SW480 (cell line): ENCODE data around the gene UST.
"Not testable (repeated sequence)": the region's sequence is repeated elsewhere in the genome, so short reads cannot be mapped to it uniquely, and the experiment has no call there.

Experiments used
- DNase-seq: peaks from one replicate; pipeline ENCODE4 v3.0.0-alpha.2; 2016; ENCODE audit warnings: low spot score

The UST gene

DNA sequence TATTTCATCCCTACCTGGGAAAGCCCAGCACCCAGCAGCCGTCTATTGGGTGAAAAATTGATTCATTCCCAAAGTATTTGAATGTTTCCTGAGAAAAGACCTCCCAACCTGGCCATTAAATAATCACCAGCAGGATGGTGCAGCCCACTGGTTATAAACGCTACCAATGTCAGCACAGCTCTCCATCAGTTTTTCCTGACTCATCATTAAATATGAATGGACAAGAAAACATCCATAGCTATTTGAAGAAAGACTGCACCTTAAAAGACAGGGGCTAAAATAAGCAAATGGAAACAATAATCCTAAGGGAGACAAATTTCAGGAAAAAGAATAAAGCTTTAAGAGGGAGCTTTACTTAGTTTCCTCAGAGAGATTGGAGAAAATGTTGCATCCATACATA, 261.9 kb downstream of the UST start:
- no peak for DNase-seq

DNA sequence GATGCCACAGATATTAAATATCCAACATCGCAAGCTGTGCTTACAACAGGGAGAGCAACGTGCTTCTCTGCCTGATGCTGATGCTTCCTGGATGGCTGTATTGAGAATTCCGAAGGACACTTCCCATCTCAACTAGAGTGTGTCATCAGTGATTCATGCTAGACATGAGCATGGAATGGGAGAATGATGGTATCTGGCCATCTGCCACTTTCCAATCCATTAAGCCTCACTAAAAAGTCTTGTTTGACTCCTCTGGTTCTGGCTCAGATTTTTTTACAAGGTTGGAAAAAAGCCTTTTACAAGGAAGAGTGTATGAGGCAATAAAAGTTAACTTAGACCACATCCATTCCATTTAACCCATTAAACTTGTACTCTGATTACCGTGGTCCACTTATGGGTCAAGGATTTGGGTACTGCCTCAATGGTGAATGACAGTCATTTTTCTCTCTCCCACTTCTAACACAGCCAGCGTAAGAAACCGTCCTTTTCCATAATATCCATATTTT, 265.3 kb downstream of the UST start:
- DNase-seq, result no peak

DNA sequence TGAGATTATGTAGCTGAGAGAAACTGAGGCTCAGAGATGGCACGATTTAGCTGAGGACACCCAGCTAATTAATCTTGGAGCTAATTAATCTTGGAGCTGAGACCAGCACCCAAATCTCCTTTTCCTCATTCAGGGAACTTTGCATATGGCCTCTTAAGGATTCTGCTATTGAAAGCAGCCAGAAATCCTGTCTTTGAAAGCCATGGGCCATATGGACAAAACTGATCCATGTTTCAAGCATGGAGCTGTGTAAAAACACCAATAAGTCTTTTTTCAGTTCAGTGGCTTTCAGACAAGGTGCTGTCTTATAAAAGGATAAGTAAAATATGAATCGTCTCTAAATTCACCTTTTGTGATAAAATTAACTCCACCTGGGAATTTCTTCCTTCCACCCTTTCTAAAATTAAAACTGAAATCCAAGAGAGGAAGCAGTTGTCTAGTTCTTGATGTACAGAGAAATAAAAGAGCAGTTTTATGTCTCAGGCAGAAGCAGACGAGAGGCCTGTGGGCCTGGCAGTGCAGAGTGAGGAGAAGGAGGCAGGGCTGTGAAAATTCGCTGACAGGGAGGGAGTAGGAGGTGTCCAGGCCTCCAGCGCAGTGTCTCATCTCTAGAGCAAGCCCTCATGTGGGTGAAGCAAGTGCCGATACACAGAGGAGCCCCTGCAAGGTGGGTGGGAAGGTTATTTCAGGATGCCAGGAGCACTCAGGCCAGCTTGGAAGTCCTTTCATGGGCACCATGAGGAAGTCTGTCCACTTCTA, 266.9 kb downstream of the UST start:
- DNase-seq, result no peak

DNA sequence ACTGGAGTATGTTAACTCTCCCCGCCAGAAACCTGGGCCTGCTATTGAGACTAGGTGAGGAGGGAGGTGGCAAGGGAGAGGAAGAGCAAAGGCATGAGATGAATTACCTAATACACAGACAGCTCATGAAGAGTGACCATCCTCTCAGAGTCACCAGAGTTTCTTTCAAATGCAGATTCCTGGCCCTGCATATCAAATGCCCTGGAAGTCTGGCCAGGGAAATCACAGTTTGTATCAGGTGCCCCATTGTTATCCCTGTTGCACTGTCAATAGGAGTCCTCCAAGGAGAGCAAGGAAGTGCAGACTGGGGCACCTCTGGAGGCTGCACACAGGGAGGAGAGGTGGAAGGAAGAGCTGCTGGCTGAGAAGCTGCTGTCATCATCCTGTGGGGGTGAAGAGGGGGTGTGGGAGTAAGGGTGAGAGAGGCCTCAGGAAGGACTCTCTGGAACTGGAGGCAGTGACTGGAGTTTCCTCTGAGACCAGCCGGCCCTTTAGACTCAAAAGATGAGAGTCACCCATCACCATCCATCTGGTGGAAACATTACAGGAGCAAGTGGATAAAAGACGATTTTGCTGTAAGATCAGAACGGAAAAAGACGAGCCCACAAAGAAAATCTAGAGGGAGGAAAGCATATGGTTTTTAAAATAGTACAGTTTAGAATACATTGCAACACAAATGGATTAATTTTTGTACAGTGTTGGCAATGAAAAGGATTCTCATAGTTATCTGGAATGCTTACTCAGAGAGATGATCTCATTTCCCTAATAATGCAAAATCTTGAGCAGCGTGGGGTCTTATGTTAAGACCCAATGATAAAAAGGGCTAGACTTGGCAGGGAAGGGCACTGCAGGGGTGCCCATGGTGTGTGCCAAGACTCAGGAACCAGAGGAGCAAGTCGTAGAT, 268.1 kb downstream of the UST start:
- no peak for DNase-seq

DNA sequence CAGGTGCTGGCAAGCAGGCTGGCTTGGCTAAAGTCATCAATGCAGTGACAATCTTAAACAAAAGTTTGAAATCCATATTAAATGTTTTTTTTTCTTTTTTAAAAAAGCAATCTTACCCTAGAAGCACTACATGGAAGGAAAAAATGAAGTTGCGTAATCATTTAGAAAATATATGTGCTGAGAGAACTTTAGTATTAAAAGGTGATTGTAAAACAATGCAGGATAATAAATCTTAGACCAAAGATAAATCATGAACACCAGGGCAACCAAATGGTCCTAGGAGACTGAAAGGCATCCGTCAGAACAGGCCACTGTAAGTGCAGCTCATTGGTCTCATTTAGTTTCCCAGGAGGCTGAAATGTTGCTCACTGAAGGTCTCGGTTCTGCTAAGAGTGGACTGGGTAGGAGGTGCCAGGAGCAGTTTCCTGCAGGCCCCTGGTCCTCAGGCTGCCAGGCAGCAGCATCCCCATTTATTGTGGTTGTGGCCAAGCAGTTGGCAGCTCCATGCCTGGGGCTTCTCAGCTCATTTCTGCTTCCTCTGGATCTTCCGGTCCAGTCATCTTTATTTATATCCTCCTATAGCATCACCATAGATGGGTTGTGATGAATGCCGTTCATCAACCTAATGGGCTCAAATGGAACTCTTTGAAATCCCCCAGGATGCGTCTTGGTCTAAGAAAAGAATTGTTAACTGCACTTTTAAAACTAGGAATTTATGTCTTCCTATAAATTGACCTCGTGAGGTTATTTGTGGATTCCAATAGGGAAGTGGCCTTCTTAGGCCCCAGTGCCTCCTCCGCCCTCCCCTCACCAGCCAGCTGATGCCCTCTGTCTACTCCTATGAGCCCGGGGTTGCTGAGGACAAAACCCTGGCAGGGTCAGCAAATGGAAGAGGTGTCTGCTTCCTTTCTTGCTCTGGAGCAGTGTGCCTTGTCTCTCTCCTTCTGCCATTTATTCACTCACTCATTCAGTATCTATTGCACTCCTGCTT, 269.0 kb downstream of the UST start:
- DNase-seq, result no peak

DNA sequence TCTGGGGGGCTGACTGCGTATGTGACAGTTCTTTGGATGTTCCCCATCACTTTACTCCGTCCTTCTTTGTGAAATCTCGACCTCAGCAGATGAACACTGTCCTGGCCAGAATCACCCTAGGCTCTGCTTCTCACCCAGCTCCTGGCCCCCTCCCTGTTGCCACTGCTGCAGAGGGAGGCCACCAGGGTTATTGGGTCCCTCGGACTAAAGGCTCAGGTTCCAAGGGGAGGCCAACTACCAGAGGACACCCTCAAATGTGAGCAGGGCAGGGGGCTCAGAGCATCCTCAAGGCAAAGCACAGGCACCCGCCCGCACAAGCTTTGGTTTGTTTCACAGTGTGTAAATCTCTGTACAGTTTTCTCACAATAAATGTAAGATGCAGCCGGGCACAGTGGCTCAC, 269.9 kb downstream of the UST start:
- no peak for DNase-seq

DNA sequence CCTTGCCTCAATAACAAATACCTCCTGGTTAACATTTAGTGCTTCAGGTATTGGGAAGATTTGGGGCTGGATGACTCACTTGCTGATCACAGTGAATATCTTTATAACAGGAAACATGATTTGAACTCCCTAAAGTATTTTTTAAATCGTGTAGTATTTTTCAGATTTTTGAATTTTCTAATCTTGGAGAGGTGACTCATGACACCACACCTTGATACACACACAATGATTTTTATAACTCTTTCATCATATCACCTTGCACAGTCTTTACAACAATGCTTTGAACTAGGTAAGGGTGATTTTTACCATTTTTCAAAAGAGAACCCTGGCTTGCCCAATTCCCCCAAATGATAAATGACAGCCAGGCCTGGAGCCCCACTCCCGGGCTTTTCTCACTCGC, 273.5 kb downstream of the UST start:
- DNase-seq, result no peak

DNA sequence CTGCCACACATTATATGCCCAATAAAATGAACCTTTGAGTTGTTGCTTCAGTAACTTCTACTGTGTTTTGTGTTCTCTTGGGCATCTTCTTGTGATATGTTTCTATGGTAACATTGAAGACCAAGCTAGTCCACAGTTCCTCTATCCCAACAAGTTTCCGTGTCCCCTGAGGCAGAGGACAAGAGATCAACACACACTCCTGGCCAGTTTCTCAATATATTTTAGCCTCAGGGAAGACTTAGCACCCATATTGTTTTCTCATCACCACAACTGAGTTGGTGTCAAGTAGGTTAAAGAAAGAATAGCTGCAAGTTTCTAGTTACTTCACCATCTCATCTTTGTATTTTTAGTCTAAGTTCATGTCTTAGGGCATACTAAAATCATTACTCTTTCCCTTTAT, 277.5 kb downstream of the UST start:
- no peak for DNase-seq

DNA sequence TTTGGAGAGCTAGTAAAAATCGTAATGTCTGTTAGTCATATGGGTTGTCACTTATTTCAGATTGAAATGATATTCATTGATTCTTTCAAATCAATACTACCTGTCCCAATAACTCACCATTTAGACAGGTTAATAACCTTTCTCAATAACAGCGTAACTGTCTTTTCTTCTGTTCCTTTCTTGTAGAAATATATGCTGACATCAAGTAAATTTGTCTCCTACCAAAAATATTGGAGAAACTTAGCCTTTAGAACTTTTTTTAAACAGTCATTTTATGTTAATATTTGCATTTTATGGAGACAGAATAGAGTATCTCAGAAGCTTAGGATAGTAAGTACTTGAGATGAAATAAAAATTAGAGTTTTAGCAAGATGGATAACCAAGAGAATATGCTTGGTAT, 278.2 kb downstream of the UST start:
- DNase-seq, result no peak

DNA sequence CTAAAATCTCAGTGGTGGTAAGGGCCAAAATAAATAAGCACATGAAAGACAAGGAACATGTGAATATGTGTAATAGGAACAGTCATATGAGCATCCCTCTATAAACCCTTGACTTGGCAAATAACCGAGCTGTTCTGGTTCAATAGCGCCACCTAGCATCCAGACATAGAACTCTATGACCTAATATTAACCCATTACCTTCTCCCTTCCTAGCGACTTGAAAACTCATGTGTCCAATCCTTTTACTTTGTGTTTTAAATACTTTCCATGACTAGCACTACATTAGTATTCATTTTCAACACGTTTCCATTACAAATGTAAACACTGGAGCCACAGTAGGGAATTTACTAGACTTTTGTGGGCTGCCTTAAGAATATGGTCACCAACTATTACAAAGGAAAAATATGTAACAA, 279.7 kb downstream of the UST start:
- DNase-seq, result peak; percentile 30

DNA sequence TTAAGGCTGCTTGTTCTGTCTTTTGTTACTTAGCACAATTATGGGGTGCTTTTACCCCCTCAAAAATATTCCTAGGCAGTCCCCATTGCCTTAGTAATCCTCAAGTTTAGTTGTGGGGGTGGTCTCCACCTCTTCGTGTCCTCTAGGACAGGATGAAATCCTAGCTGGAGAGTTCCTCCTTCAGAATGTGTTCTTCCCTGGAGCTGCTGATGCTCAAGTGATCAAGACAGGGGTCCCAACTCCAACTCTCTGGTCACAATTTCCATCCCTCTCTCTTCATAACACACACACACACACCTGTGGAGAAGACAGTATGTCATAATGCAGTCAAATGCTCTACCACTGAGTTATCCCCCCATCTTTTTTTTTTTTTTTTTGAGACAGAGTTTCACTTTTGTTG, 280.7 kb downstream of the UST start:
- no peak for DNase-seq

DNA sequence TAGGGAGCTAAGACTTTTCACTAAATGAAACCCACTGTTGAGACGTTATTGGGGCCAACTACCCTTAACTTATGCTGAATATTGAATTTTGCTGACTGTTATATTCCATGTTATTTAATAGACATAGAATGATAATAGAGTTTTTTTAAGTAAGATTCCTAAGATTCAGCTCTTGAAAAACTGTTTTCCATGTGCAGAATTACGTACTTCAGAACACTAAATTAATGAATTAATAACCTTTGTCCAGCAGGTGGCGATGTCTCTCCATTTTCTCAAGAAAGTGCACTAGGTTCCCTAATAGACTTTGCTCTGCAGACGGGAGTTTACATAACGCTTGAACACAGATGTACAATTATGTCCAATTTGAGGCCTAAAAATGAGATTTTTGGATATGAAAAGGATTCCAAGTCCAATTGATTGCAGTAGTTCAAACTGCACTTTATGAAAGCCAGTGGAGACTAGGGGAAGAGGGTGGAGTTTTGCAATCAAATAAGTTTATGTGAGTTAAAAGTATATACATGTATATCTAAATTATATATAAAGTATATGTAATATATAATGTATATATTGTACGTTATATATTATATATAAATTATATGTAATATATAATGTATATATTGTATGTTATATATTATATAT, 282.1 kb downstream of the UST start:
- peak; percentile 84 for DNase-seq

DNA sequence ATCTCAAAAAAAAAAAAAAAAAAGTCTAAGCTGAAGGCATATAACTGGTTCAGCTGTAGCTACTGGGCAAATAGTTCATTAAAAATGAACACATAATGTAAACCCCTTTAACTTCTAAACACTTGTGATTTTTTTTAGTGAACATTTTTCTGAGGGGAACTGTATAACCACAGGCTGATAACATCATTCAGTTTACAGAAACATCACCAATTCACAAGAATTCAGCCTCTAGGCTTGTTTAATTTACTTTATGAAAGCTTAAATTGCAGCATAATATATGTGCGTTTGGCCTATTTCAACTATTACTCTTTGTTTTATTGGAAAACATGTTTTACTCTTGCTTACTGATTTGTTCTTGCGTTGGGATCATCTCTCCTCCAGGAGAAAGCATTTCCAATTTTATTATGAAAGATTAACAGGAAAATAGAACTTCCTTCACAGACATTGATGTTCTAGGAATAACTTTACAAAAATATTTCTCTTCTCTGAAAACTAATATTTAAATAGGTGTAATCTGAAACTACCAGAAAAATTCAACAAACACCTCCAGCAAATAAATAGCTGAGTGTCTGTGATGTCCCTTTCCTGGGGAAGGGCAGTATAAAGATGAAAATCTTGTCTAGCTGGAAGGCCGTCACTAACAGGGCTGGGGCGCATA, 284.5 kb downstream of the UST start:
- DNase-seq, result no peak

DNA sequence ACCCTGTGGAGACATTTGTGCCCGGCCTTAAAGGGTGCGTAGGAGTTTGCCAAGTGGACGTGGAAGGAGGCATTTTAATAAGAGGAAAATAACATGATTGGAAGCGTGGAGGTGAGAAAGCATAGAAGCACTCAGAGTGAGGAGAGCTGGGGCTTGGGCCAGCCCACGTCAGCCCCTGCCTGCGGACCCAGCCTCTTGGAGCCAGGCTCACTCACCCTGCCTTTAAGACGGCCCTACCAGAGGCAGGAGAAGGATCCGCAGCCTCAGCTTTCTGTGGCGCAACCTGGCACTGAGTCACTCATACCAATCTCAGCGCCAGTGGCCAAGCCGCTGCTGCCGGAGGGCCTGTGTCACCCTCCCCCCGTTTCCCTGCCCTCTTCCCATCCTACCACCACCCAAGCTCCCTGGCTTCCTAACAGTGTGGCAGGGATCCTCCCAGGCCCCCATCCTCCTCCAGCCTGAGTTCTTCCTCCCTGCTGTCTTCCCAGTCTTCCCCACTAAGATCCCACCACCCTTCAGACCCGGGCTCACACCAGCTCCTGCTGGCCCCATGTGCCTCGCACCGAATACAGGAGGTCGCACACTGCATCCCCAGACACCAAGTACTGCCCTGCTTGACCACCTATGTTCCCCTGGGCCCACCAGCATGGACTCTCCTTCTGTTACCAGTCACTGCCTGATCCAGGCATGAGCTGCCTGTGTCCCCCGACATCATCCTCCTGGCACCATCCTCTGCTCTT, 285.2 kb downstream of the UST start:
- no peak for DNase-seq

DNA sequence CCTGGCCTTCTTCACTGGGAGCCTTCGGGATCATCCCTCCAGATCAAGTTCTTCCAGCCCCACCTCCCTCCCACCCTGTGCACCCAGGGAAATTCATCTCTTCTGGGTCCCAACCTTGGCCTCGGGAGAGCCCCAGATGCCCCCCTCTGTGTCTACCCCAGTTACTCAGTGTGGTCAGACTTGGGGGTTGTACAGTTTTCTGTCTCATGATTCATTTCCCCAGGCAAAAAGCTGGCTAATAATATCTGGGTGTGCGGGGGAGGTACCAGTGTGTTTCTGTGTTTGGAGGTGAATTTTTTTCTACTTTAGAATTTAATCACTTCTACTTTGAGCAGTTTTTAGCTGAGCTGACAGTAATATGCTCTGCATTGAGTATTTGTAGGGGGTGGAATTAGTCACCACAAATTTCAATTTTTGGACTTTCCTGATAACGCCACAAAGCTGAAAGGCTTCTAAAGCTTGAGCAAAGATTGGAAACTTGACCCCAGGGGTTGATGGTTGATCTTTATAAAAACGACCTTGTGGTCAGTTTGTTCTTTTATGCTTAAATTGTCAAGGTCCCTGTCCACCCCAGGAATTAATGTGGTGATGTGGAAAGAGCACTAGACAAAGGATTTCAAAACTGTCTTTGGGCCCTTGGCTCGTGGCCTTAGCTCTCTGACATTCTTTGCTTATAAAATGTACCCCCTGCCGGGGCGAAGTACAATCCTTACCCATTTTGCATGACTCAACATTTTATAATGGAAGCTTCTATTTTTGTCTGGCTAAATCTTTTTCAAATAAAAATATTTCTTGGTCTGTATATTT, 286.0 kb downstream of the UST start:
- DNase-seq, result no peak

DNA sequence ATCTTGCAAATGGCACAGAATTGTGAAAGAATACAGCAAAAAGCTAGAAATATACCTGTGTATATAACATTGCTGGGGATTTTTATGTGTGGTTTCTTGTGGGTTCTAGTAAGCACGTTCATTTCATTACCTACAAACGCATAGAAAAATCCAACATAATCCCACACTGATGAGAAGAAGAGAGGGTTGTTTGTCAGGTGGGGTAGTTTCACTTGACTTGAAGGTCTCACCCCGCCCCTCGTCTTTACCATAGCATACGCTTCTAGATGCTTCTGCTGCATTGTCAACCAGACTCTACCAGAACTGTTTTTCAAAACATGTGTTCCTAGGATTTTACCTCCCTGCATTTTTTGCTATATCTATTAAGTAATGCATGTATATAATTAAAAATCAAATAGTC, 286.6 kb downstream of the UST start:
- DNase-seq, result no peak

DNA sequence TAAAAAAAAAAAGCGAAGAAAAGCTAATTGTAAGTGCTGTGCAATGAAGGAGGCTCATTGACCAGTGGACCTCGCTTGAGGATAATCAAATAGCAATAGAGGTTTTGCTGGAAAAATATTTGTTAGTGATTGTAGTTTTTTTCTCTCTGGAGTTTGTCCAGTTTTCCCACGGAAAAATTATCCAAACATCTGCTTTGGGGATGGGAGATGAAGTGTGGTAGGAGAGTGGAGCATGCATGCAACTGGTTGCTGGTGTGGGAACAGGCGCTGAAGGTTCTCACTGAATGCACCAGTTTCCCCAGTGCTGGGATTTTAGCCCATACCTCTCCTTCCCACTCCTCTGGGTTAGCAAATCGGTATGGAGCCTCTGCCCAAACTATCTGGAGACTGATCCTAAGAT, 288.9 kb downstream of the UST start:
- DNase-seq, result no peak

DNA sequence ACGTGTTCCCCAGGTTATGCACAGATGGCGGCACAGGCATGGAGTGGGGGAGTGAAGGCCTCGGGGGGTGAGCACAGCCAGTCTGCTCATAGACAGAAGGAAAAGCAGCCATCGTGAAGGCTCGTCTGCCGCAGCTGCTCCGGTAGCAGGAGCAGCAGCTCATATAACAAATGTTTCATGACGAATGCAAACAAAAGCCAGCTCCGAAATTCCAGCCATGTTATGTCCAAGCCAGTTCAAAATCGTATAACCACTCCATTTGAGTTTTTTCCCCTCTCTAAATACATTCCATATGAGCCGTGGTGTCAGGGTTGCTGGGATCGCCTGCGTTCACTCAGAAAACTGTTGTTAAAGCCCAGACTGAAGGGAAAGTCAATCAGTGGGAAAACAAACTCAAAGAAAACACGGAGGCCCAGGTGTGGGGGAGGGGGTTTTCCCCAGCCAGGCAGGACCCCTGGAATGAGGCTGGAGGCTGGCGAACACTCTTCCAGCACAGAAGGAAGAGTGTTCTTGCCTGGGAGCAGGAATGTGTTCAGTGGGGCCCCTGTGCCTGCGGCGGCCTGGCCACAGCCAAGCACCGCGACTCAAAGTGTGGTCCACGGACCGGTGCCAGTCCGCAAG, 290.3 kb downstream of the UST start:
- no peak for DNase-seq

DNA sequence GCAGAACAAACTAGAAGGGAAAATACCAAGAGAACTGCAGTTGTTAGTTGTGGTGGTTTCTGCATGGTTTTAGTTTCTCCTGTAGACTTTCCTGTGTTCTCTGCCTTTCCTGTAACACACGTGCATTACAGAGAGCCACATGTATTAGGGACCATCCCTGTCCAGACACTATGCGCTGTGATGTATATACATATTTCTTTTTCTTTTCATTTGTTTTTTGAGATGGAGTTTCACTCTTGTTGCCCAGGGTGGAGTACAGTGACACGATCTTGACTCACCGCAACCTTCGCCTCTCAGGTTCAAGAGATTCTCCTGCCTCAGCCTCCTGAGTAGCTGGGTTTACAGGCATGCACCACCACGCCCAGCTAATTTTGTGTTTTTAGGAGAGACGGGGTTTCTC, 292.2 kb downstream of the UST start:
- DNase-seq, result not testable (repeated sequence)
